CD4-positive, alpha-beta T cell treated with Interleukin-6 for 4 hours (primary cell): ENCODE data around the gene CCDC88A.
"Not testable (repeated sequence)": the region's sequence is repeated elsewhere in the genome, so short reads cannot be mapped to it uniquely, and the experiment has no call there.

ENCODE experiments used
- DNase-seq: peaks from one replicate; pipeline ENCODE4 v3.0.0-alpha.2; 2020; ENCODE audit warnings: mixed read lengths

The CCDC88A gene

GRCh38 chr2:55384786-55385185, 34.9 kb downstream of the CCDC88A start:
- no peak for DNase-seq

- no peak for DNase-seq
These were observed 48.3 kb downstream of the CCDC88A start for GRCh38 chr2:55371376-55371775.

- no peak for DNase-seq
These were observed 49.4 kb downstream of the CCDC88A start for GRCh38 chr2:55370208-55370607.

GRCh38 chr2:55365303-55365702, 54.4 kb downstream of the CCDC88A start:
- DNase-seq = no peak

GRCh38 chr2:55364189-55365055, 55.2 kb downstream of the CCDC88A start:
- DNase-seq = no peak

- DNase-seq = no peak
These were observed 56.0 kb downstream of the CCDC88A start for GRCh38 chr2:55363636-55364035.

- DNase-seq = no peak
These were observed 58.0 kb downstream of the CCDC88A start for GRCh38 chr2:55361465-55362189.

- no peak for DNase-seq
These were observed 61.2 kb downstream of the CCDC88A start for GRCh38 chr2:55358451-55358850.

GRCh38 chr2:55357927-55358326, 61.7 kb downstream of the CCDC88A start:
- DNase-seq = no peak

GRCh38 chr2:55357164-55357563, 62.5 kb downstream of the CCDC88A start:
- DNase-seq = no peak

- not testable (repeated sequence) for DNase-seq
These were observed 63.5 kb downstream of the CCDC88A start for GRCh38 chr2:55356136-55356535.

- DNase-seq = no peak
These were observed 64.2 kb downstream of the CCDC88A start for GRCh38 chr2:55355451-55355850.

GRCh38 chr2:55351672-55352071, 68.0 kb downstream of the CCDC88A start:
- no peak for DNase-seq

GRCh38 chr2:55345064-55345463, 74.6 kb downstream of the CCDC88A start:
- DNase-seq = no peak

- no peak for DNase-seq
These were observed 81.4 kb downstream of the CCDC88A start for GRCh38 chr2:55338268-55338667.

GRCh38 chr2:55334728-55335127, 84.9 kb downstream of the CCDC88A start:
- no peak for DNase-seq

- no peak for DNase-seq
These were observed 88.9 kb downstream of the CCDC88A start for GRCh38 chr2:55330541-55331297.

- no peak for DNase-seq
These were observed 92.0 kb downstream of the CCDC88A start for GRCh38 chr2:55327470-55328230.

GRCh38 chr2:55314985-55315384, 104.7 kb downstream of the CCDC88A start:
- DNase-seq = no peak

- DNase-seq = no peak
These were observed 108.2 kb downstream of the CCDC88A start for GRCh38 chr2:55311444-55311870.

- DNase-seq = peak; percentile 13
These were observed 110.2 kb downstream of the CCDC88A start for GRCh38 chr2:55309446-55309845.

- DNase-seq = no peak
These were observed 117.4 kb downstream of the CCDC88A start for GRCh38 chr2:55302241-55302640.

- no peak for DNase-seq
These were observed 118.4 kb downstream of the CCDC88A start for GRCh38 chr2:55301277-55301676.
